WTC11 (cell line): ENCODE measurements around the gene OXSR1. TPM values are rescaled to one million over a fixed set of nuclear protein-coding genes. Genes with fewer than 3 reads are reported as not detected.
A peak's percentile ranks its signal among the peaks of the same experiment; 100 is the strongest.

Experiments used
- ATAC-seq: fragments of 200-7000 bp; cut with Tn5 transposase; 2 replicates; pipeline ENCODE4 v1.10.0; 2021; ENCODE audit warnings: mild to moderate bottlenecking, moderate library complexity
- CTCF ChIA-PET: fragments of 300-600 bp; sonication (Branson Sonifier 250); formaldehyde crosslinking; loops from one replicate; lab custom pipeline; 2021; ENCODE audit warnings: antibody characterized with exemption; lab: Charles Lee
- POLR2A ChIA-PET: fragments of 350-600 bp; sonication (Branson Sonifier 250); formaldehyde crosslinking; loops from one replicate; lab custom pipeline; 2021; ENCODE audit warnings: antibody characterized with exemption; lab: Charles Lee
- DNase-seq: peaks from one replicate; pipeline ENCODE4 v3.0.0; 2021; ENCODE audit warnings: low spot score
- H3K27ac Mint-ChIP-seq: 2 replicates; pipeline ENCODE4 v1.8.0; 2021; ENCODE audit warnings: mixed read lengths
- H3K27me3 Mint-ChIP-seq: 2 replicates; pipeline ENCODE4 v1.8.0; 2021; ENCODE audit warnings: low read depth, mild to moderate bottlenecking, moderate library complexity, mixed read lengths
- H3K36me3 Mint-ChIP-seq: 2 replicates; pipeline ENCODE4 v1.8.0; 2021; ENCODE audit warnings: mixed read lengths
- H3K4me1 Mint-ChIP-seq: 2 replicates; pipeline ENCODE4 v1.8.0; 2022; ENCODE audit warnings: mixed read lengths
- H3K4me3 Mint-ChIP-seq: 2 replicates; pipeline ENCODE4 v1.8.0; 2021; ENCODE audit warnings: mild to moderate bottlenecking, moderate library complexity, mixed read lengths
- H3K9me3 Mint-ChIP-seq: 2 replicates; pipeline ENCODE4 v1.8.0; 2021; ENCODE audit warnings: mixed read lengths
- ATF1 ChIP-seq: sonication (generic); formaldehyde crosslinking; IDR thresholded peaks from 2 replicates; pipeline ENCODE4 v1.8.1; 2023; ENCODE audit warnings: mild to moderate bottlenecking, moderate library complexity, missing genetic modification reagents
- ESRRA ChIP-seq: sonication (generic); formaldehyde crosslinking; IDR thresholded peaks from 2 replicates; pipeline ENCODE4 v1.8.1; 2022; ENCODE audit warnings: mild to moderate bottlenecking, missing genetic modification reagents, borderline replicate concordance
- FOXJ3 ChIP-seq: sonication (generic); formaldehyde crosslinking; IDR thresholded peaks from 2 replicates; pipeline ENCODE4 v1.9.0; 2021; ENCODE audit warnings: missing genetic modification reagents, mild to moderate bottlenecking, borderline replicate concordance
- FOXK1 ChIP-seq: sonication (generic); formaldehyde crosslinking; IDR thresholded peaks from 2 replicates; pipeline ENCODE4 v1.8.0; 2022; ENCODE audit warnings: mild to moderate bottlenecking, moderate library complexity, missing genetic modification reagents
- GABPB1 ChIP-seq: sonication (generic); formaldehyde crosslinking; IDR thresholded peaks from 2 replicates; pipeline ENCODE4 v1.8.1; 2023; ENCODE audit warnings: mild to moderate bottlenecking, missing genetic modification reagents
- MXD4 ChIP-seq: fragments of 250-450 bp; sonication (Bioruptor Pico); IDR thresholded peaks from 2 replicates; pipeline ENCODE4 v1.8.0; 2021; ENCODE audit warnings: mild to moderate bottlenecking, moderate library complexity, borderline replicate concordance
- OVOL2 ChIP-seq: fragments of 250-450 bp; sonication (Bioruptor Pico); IDR thresholded peaks from 2 replicates; pipeline ENCODE4 v1.9.0; 2021; ENCODE audit warnings: mild to moderate bottlenecking, borderline replicate concordance
- PRRX2 ChIP-seq: fragments of 250-450 bp; sonication (Bioruptor Pico); IDR thresholded peaks from 2 replicates; pipeline ENCODE4 v1.8.0; 2021; ENCODE audit warnings: mild to moderate bottlenecking
- ZBTB21 ChIP-seq: sonication (generic); formaldehyde crosslinking; IDR thresholded peaks from 2 replicates; pipeline ENCODE4 v1.8.1; 2023; ENCODE audit warnings: mild to moderate bottlenecking, missing genetic modification reagents, borderline replicate concordance
- ZNF138 ChIP-seq: sonication (generic); formaldehyde crosslinking; conservative IDR thresholded peaks from 2 replicates; pipeline ENCODE4 v1.8.1; 2022; ENCODE audit warnings: mild to moderate bottlenecking, moderate library complexity, missing genetic modification reagents
- ZNF423 ChIP-seq: fragments of 250-450 bp; sonication (Bioruptor Pico); IDR thresholded peaks from 2 replicates; pipeline ENCODE4 v2.1.2; 2022; ENCODE audit warnings: mild to moderate bottlenecking, moderate library complexity
- total RNA-seq: library from RNA; stranded (reverse); gene quantifications from 3 replicates; pipeline ENCODE4 v1.2.3, GENCODE V29; 2021
- TF ChIP-seq, protein P1 (sequence below): fragments of 200-600 bp; IDR thresholded peaks from 2 replicates; pipeline ENCODE4 v1.8.0; 2022; ENCODE audit warnings: antibody characterized with exemption
- TF ChIP-seq, protein P2 (sequence below): fragments of 250-450 bp; sonication (Bioruptor Pico); IDR thresholded peaks from 2 replicates; pipeline ENCODE4 v1.9.0; 2021; ENCODE audit warnings: mild to moderate bottlenecking
- TF ChIP-seq, protein P3 (sequence below): fragments of 250-450 bp; sonication (Bioruptor Pico); conservative IDR thresholded peaks from 2 replicates; pipeline ENCODE4 v1.9.0; 2021; ENCODE audit warnings: mild to moderate bottlenecking
- TF ChIP-seq, protein P4 (sequence below): sonication (generic); formaldehyde crosslinking; IDR thresholded peaks from 2 replicates; pipeline ENCODE4 v1.8.0; 2022; ENCODE audit warnings: mild to moderate bottlenecking, missing genetic modification reagents
- TF ChIP-seq, protein P5 (sequence below): sonication (generic); formaldehyde crosslinking; IDR thresholded peaks from 2 replicates; pipeline ENCODE4 v1.8.1; 2022; ENCODE audit warnings: low read depth, missing genetic modification reagents, borderline replicate concordance
- TF ChIP-seq, protein P6 (sequence below): sonication (generic); formaldehyde crosslinking; IDR thresholded peaks from 2 replicates; pipeline ENCODE4 v1.8.0; 2023; ENCODE audit warnings: missing genetic modification reagents

Gene OXSR1
- total RNA-seq, 1 experiment from 2014 or later: 50.6 TPM

DNA sequence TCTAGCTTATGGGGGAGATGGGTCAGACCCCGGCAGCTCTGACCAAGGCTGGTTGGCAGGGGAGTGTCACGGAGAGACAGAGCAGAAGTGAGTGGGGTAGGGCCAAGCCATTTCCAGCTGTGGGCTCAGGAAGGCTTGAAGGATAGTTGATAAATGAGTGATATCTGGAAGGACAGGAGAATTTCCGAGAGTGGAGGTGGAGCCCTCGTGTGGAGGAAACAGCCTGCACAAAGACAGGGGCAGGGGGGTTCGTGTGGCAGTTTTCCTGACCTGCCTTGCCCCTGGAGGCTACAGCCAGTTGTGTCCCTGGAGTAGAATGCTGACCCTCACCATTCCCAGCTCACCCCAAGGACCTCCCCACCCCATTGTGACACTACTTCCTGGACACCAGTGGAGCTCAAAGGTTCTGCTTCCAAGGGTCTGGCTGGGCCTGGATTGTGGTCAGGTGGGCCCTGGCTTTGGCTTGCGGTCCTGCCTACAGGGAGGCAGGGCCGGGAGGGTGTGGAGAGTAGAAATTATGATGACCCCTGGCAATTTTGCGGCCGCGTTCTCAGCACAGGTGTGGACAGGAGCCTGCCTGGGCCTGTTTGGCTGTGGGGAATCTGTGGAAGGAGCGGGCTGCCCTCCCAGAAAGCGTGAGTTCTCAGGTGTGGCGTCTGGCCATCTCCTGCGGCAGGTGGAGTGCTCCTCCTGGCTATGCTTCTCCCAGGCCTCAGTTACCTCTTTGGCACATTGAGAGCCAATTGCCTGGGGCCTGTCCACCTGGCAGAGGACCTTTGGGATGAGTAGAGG, 116.8 kb downstream of the OXSR1 start, which contains the start of gene SLC22A14:
TSS of gene SLC22A14 (plus strand) at position 400 of the 792 bp plus-strand sequence. CDS start 23,733 bp downstream, outside the sequence.
- peaks cover 7% of the 10 kb centered on the region; the same call in 1 of the 2 replicates for H3K4me1 Mint-ChIP-seq
- no peak within 1 kb of the TSS for H3K4me3 Mint-ChIP-seq
- no peaks in the 10 kb centered on the region for H3K9me3 Mint-ChIP-seq
- H3K27me3 Mint-ChIP-seq: no peaks in the 10 kb centered on the region; the same call in 1 of the 2 replicates
- POLR2A ChIA-PET: interaction anchor here (0.7 kb wide), 1 partner anchor 65 kb away, joined by 3 read pairs; no protein-coding TSS in a partner anchor
- no peaks in the 10 kb centered on the region for H3K36me3 Mint-ChIP-seq
- DNase-seq: peak; percentile 55
- CTCF ChIA-PET: interaction anchor here (0.6 to 1.4 kb wide), 9 partner anchors 11 to 164 kb away, joined by 3 to 9 read pairs (median 4); partner anchors contain the start of genes ACAA1 and OXSR1
- TF ChIP-seq PRRX2 (CRISPR knock-in tag): no peak
- TF ChIP-seq, protein P1, sequence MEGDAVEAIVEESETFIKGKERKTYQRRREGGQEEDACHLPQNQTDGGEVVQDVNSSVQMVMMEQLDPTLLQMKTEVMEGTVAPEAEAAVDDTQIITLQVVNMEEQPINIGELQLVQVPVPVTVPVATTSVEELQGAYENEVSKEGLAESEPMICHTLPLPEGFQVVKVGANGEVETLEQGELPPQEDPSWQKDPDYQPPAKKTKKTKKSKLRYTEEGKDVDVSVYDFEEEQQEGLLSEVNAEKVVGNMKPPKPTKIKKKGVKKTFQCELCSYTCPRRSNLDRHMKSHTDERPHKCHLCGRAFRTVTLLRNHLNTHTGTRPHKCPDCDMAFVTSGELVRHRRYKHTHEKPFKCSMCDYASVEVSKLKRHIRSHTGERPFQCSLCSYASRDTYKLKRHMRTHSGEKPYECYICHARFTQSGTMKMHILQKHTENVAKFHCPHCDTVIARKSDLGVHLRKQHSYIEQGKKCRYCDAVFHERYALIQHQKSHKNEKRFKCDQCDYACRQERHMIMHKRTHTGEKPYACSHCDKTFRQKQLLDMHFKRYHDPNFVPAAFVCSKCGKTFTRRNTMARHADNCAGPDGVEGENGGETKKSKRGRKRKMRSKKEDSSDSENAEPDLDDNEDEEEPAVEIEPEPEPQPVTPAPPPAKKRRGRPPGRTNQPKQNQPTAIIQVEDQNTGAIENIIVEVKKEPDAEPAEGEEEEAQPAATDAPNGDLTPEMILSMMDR: 0 out of 2 replicates have a peak, but pooled peaks have one; percentile 14
- TF ChIP-seq, all 79 proteins: peak for 1
- ATAC-seq: peak; percentile 91
- no peak within 1 kb of the TSS for H3K27ac Mint-ChIP-seq

DNA sequence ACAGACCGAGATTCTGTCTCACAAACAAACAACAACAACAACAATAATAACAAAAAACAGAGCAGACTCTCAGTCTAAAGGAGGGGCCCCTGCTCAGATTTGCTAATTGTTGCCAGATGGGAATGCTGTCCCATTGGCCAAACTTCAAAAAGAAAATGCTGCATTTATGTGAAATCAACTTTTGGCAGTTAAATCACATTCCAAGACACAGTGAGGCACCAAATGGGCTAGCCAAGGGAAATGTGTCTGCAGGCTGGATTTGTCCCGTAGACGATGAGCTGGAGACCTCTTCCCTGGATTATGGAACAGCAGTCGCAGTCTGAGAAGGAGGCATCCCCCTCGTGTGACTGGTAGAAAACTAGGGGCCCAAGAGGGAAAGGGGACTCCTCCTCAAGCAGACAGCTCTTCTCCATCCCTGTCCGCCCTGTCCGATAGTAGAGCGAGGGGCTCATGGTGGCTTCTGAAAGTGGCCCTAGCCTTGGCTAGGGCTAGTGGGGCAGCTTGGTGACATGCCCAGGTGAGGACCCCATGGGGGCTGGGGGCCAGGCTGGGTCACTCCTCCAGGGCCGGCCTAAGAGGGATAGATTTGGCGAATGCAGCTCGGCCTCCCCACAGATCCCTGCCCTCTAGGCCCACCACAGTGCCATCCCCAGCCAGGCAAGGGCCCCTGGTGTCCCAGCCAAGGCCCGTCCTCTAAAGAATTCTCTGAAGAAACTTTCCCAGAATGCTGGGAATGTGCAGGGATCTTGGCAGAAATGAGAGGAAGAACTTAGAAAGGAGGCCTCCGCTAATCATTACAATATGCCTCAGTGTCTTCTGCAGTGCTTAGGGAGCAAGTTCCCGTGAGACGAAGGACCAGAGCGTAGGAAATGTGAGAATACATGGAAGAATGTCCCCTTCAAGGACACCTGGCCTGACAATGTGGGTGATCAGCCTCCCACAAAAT, 118.7 kb downstream of the OXSR1 start:
- ATAC-seq: no peak
- TF ChIP-seq, protein P2, sequence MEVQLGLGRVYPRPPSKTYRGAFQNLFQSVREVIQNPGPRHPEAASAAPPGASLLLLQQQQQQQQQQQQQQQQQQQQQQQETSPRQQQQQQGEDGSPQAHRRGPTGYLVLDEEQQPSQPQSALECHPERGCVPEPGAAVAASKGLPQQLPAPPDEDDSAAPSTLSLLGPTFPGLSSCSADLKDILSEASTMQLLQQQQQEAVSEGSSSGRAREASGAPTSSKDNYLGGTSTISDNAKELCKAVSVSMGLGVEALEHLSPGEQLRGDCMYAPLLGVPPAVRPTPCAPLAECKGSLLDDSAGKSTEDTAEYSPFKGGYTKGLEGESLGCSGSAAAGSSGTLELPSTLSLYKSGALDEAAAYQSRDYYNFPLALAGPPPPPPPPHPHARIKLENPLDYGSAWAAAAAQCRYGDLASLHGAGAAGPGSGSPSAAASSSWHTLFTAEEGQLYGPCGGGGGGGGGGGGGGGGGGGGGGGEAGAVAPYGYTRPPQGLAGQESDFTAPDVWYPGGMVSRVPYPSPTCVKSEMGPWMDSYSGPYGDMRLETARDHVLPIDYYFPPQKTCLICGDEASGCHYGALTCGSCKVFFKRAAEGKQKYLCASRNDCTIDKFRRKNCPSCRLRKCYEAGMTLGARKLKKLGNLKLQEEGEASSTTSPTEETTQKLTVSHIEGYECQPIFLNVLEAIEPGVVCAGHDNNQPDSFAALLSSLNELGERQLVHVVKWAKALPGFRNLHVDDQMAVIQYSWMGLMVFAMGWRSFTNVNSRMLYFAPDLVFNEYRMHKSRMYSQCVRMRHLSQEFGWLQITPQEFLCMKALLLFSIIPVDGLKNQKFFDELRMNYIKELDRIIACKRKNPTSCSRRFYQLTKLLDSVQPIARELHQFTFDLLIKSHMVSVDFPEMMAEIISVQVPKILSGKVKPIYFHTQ (CRISPR knock-in tag): no peak
- no peak for TF ChIP-seq FOXJ3 (CRISPR knock-in tag)
- TF ChIP-seq, protein P3, sequence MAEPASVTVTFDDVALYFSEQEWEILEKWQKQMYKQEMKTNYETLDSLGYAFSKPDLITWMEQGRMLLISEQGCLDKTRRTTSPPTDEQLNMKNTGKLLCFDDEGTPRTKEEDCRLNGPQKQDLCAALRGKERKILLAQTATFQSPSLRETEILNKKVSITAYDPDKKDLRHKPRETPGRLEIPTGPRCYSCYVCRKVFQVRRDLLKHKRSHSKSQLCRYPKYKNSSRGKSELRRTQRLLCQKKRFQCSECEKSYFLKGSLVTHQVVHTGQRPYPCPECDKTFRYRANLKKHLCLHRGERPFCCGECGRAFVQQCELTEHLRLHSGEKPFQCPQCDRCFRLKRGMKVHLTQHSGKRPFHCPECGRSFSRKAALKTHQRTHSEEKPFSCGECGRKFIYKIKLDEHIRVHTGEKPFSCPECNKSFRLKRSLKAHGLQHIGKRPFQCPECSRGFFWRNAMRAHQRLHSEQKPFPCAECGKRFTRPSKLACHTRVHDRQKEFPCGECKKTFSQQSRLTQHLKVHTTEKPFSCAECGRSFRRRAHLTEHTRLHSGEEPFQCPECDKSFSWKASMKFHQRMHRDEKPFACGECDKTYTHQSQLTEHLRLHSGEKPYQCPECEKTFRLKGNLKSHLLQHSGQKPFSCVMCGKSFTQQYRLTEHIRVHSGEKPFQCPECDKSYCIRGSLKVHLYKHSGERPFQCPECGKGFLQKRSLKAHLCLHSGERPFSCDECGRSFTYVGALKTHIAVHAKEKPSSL (CRISPR knock-in tag): no peak
- TF ChIP-seq ZBTB21 (CRISPR knock-in tag): no peak
- TF ChIP-seq, protein P4, sequence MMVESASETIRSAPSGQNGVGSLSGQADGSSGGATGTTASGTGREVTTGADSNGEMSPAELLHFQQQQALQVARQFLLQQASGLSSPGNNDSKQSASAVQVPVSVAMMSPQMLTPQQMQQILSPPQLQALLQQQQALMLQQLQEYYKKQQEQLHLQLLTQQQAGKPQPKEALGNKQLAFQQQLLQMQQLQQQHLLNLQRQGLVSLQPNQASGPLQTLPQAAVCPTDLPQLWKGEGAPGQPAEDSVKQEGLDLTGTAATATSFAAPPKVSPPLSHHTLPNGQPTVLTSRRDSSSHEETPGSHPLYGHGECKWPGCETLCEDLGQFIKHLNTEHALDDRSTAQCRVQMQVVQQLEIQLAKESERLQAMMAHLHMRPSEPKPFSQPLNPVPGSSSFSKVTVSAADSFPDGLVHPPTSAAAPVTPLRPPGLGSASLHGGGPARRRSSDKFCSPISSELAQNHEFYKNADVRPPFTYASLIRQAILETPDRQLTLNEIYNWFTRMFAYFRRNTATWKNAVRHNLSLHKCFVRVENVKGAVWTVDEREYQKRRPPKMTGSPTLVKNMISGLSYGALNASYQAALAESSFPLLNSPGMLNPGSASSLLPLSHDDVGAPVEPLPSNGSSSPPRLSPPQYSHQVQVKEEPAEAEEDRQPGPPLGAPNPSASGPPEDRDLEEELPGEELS (CRISPR knock-in tag): no peak
- TF ChIP-seq, protein P5, sequence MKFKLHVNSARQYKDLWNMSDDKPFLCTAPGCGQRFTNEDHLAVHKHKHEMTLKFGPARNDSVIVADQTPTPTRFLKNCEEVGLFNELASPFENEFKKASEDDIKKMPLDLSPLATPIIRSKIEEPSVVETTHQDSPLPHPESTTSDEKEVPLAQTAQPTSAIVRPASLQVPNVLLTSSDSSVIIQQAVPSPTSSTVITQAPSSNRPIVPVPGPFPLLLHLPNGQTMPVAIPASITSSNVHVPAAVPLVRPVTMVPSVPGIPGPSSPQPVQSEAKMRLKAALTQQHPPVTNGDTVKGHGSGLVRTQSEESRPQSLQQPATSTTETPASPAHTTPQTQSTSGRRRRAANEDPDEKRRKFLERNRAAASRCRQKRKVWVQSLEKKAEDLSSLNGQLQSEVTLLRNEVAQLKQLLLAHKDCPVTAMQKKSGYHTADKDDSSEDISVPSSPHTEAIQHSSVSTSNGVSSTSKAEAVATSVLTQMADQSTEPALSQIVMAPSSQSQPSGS: no peak
- TF ChIP-seq ZNF138 (CRISPR knock-in tag): no peak
- no peak for TF ChIP-seq FOXK1 (CRISPR knock-in tag)
- no peak for TF ChIP-seq ESRRA (CRISPR knock-in tag)
- TF ChIP-seq MXD4: no peak
- TF ChIP-seq ZNF423: no peak
- TF ChIP-seq GABPB1 (CRISPR knock-in tag): no peak
- TF ChIP-seq, protein P6, sequence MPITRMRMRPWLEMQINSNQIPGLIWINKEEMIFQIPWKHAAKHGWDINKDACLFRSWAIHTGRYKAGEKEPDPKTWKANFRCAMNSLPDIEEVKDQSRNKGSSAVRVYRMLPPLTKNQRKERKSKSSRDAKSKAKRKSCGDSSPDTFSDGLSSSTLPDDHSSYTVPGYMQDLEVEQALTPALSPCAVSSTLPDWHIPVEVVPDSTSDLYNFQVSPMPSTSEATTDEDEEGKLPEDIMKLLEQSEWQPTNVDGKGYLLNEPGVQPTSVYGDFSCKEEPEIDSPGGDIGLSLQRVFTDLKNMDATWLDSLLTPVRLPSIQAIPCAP (CRISPR knock-in tag): no peak
- no peak for TF ChIP-seq OVOL2 (CRISPR knock-in tag)
- no peak for TF ChIP-seq ATF1 (CRISPR knock-in tag)

More for the DNA sequence above, 118.7 kb downstream of the OXSR1 start:
- ChIA-PET CTCF (no interaction called here), POLR2A (no interaction called here)
- H3K27ac Mint-ChIP-seq: no peak overlapping the region
- H3K4me3 Mint-ChIP-seq: no peak overlapping the region
- no peaks in the 10 kb centered on the region; the same call in 1 of the 2 replicates for H3K27me3 Mint-ChIP-seq
- no peak for DNase-seq
- peaks cover 7% of the 10 kb centered on the region; the same call in 1 of the 2 replicates for H3K4me1 Mint-ChIP-seq
- no peaks in the 10 kb centered on the region for H3K36me3 Mint-ChIP-seq
- H3K9me3 Mint-ChIP-seq: peaks cover under 1% of the 10 kb centered on the region
